Motor neuron (in vitro differentiated cells): Measurements from ENCODE around the gene KRTAP3-1. TPM values are rescaled to one million over a fixed set of nuclear protein-coding genes. Genes with fewer than 3 reads are reported as not detected.
A peak's percentile ranks its signal among the peaks of the same experiment; 100 is the strongest.
"Not testable (repeated sequence)": the region's sequence is repeated elsewhere in the genome, so short reads cannot be mapped to it uniquely, and the experiment has no call there.

Source experiments
- ATAC-seq, 8 experiments: fragments of 200-7000 bp; cut with Tn5 transposase; replicated peaks in 6 of 8; 2 replicates each; pipeline ENCODE4 v1.8.0; 2021; ENCODE audit warnings: mild to moderate bottlenecking in 8 of 8, moderate library complexity in 8 of 8
- H3K27ac ChIP-seq, 2 donors: fragments of 250-450 bp; sonication (Bioruptor Pico); 2 replicates each; pipeline ENCODE4 v1.9.0; 2021; ENCODE audit warnings: antibody characterized with exemption in 2 of 2, mild to moderate bottlenecking in 2 of 2, moderate library complexity in 1 of 2
- H3K4me1 ChIP-seq, 2 donors: fragments of 250-450 bp; sonication (Bioruptor Pico); replicated peaks in 1 of 2; 2 replicates each; pipeline ENCODE4 v1.6.1; 2021; ENCODE audit warnings: antibody characterized with exemption in 2 of 2, mild to moderate bottlenecking in 2 of 2, moderate library complexity in 1 of 2
- H3K4me3 ChIP-seq, 5 donors: fragments of 250-450 bp; sonication (Bioruptor Pico); 2 replicates each; pipeline ENCODE4 v1.9.0; 2021; ENCODE audit warnings: antibody characterized with exemption in 5 of 5, mild to moderate bottlenecking in 5 of 5, moderate library complexity in 4 of 5
- WGBS, 10 experiments: fragments of 450-650 bp; shearing (Covaris generic); methylation state at CpG; one replicate each; pipeline ENCODE4 v1.0.0; 2022; 5-methylcytosine and 5-hydroxymethylcytosine counted together
- in situ Hi-C, 9 experiments: fragments of 400-800 bp; cut with MboI; loops; one replicate each; pipeline ENCODE4 v1.15.0; 2021; ENCODE audit warnings: low sequenced_read_pairs in 9 of 9, low pct_unique_long_range_greater_than_20kb in 2 of 9; ENCODE audit not compliant: unreplicated experiment in 9 of 9
- total RNA-seq, 8 experiments: library from RNA; unstranded; fragments of 300-600 nt; gene quantifications; 2 replicates each; pipeline versions ENCODE4 v1.2.3 to v1.2.4, GENCODE V29; 2022

KRTAP3-1 gene
- total RNA-seq: not detected

DNA sequence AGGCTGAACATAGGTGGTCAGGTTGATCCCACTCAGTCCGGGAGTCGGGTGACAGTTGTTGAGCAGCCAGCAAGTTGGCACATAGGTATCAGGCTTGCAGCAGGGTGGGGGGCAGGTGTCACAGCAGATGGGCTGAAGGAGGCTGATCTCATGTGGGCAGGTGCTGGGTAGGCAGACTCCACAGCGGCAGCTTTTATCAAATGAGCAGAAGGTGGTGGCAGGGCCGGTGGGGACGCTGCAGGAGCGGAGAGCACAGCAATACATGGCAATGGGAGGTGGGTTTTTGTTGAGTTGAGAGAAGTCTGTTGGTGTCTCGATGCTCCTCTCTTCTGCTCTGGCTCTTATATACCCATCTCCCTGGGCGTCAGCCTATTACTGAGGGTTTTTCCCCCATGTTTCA is at the start of gene KRTAP3-1:
Gene KRTAP3-1, minus strand, starts transcription at position 318 of the 400 bp plus-strand sequence. Its CDS starts 54 bp downstream, at position 264.
- H3K4me1 ChIP-seq: peaks cover 0 to 3% of the 10 kb centered on the region in 2 donors
- no peak for ATAC-seq
- WGBS, 10 experiments: 40 to 100% (median 83%) methylated on average over 1 to 5 of the region's 8 CpGs; no CpG with 5 or more reads in 3 of the 10 experiments
- H3K27ac ChIP-seq: no peak within 1 kb of the TSS
- in situ Hi-C loops: no loop called here
- no peak within 1 kb of the TSS for H3K4me3 ChIP-seq

DNA sequence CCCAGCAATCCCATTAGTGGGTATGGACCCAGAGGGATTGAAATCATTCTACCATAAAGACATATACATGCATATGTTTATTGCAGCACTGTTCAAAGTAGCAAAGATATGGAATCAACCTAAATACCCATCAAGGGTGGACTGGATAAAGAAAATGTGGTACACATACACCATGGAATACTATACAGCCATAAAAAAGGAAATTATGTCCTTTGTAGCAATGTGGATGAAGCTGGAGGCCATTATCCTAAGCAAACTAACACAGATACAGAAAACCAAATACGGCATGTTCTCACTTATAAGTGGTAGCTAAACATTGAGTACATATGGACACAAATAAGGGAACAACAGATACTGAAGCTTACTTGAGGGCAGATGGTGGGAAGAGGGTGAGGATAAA is 48.6 kb upstream of the KRTAP3-1 start:
- no peak overlapping the region for H3K4me3 ChIP-seq
- H3K4me1 ChIP-seq: no peaks in the 10 kb centered on the region
- H3K27ac ChIP-seq: no peak overlapping the region
- WGBS, 10 experiments: 80 to 100% (median 86%) methylated on average over 1 of the region's 1 CpG; no CpG with 5 or more reads in 3 of the 10 experiments
- no peak for ATAC-seq
- in situ Hi-C loops: no loop called here

- ATAC-seq, H3K4me1 ChIP-seq, H3K27ac ChIP-seq, in situ Hi-C loops, H3K4me3 ChIP-seq: not testable (repeated sequence)
- WGBS, 10 experiments: no CpG with 5 or more reads among the region's 6 CpGs
These were observed 46.2 kb upstream of the KRTAP3-1 start, which contains the start of gene KRTAP2-2 for GRCh38 chr17:41055130-41055529. TSS of gene KRTAP2-2 (minus strand) at chr17:41055230. CDS start at chr17:41055211, 19 bp downstream.

DNA sequence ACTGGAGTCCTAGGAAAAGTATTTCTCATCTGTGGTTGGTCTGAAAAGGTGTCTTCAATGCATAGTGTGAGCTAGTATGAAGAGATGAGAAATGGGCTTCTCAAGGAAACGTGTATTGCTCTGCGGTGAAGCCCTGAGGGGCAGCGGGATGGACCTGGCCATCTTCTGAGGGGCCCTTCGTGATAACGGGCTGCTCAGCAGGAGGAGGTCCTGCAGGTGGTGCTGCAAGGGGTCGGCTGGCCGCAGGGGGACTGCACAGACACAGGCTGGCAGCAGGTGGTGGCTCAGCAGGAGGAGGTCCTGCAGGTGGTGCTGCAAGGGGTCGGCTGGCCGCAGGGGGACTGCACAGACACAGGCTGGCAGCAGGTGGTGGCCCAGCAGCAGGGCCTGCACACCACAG is 45.6 kb upstream of the KRTAP3-1 start:
- H3K4me1 ChIP-seq, H3K4me3 ChIP-seq, ATAC-seq, in situ Hi-C loops, H3K27ac ChIP-seq: not testable (repeated sequence)
- 20 to 93% (median 77%) methylated on average over 1 to 5 of the region's 9 CpGs; no CpG with 5 or more reads in 6 of the 10 experiments for WGBS, 10 experiments

- WGBS, 10 experiments: 75 to 94% (median 90%) methylated on average over 2 to 4 of the region's 4 CpGs; no CpG with 5 or more reads in 3 of the 10 experiments
- Histone ChIP-seq H3K27ac (no peak overlapping the region), H3K4me1 (no peaks in the 10 kb centered on the region), H3K4me3 (no peak overlapping the region)
- no peak for ATAC-seq
- in situ Hi-C loops: no loop called here
These were observed 45.1 kb upstream of the KRTAP3-1 start for GRCh38 chr17:41054025-41054424.

DNA sequence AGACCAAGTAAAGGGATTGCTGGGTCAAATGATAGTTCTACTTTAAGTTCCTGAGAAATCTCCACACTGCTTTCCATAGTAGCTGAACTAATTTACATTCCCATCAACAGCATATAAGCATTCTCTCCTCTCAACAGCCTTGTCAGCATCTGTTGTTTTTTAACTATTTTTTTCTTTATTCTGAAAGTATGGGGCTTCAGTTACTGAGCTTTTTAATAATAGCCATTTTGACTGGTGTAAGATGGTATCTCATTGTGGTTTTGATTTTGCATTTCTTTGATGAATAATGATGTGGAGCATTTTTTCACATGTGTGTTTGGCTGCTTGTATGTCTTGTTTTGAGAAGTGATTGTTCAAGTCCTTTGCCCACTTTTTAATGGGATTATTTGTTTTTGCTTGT is 43.6 kb upstream of the KRTAP3-1 start:
- peak in 1 of 8 experiments; percentile 19 for ATAC-seq
- in situ Hi-C loops: no loop called here

DNA sequence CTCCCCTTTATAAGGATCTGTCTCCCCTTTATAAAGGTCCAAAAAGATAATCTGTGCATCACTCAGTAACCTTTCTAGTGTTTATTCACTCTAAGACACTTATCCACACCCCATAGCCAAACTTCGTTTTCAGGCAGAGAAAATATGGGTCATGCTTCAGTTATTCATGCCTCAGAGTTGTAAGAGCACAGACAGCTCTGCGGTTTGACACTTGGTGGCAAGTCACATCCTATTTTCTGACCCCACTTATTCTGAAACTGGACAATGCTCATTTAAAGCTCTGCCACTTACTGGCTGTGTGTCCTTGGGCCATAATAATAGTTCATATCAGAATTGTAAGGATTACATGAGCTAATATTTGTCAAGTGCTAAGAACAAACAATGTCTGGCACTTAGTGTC is 40.2 kb upstream of the KRTAP3-1 start:
- Histone ChIP-seq H3K27ac (no peak overlapping the region), H3K4me3 (no peak overlapping the region)
- in situ Hi-C loops: no loop called here

More for the DNA sequence above, 43.6 kb upstream of the KRTAP3-1 start:
- Histone ChIP-seq H3K27ac (no peak overlapping the region), H3K4me1 (no peaks in the 10 kb centered on the region), H3K4me3 (no peak overlapping the region)

GRCh38 chr17:41048441-41048840 is 39.5 kb upstream of the KRTAP3-1 start:
- Histone ChIP-seq H3K27ac (no peak overlapping the region), H3K4me3 (no peak overlapping the region), H3K4me1 (no peaks in the 10 kb centered on the region)
- in situ Hi-C loops: no loop called here
- ATAC-seq: peak in 1 of 8 experiments; percentile 81
- WGBS, 10 experiments: 0 to 73% (median 51%) methylated on average over 1 to 7 of the region's 7 CpGs; no CpG with 5 or more reads in 2 of the 10 experiments

More for the DNA sequence above, 40.2 kb upstream of the KRTAP3-1 start:
- 0 to 100% (median 64%) methylated on average over 1 to 2 of the region's 2 CpGs; no CpG with 5 or more reads in 4 of the 10 experiments for WGBS, 10 experiments
- no peaks in the 10 kb centered on the region for H3K4me1 ChIP-seq
- ATAC-seq: no peak

DNA sequence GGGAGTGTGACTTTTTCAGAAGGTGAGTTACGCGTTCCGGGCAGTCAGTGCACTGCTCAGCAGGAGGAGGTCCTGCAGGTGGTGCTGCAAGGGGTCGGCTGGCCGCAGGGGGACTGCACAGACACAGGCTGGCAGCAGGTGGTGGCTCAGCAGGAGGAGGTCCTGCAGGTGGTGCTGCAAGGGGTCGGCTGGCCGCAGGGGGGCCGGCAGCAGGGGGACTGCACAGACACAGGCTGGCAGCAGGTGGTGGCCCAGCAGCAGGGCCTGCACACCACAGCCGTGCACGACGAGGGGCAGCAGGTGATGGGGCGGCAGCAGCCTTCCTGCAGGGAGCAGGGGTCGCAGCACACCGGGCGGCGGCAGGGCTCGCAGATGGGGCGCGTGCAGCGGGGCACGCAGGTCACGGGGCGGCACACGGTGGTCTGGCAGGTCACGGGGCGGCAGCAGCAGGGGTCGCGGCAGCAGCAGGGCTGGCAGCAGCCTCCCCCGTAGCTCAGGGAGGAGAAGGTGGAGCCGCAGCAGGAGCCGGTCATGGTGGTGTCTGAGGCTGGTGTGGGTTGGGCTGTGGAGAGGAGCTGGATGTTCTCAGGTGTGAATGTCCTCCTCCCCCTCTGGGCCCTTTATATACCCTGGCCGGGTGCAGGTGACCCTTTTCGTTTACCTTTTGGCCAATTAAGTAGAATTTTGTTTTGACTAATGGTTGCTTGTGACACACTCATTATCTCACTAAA is 38.0 kb upstream of the KRTAP3-1 start, which contains the start of gene KRTAP2-1:
Gene KRTAP2-1, minus strand, starts transcription at position 582 of the 731 bp plus-strand sequence. Its CDS starts 49 bp downstream, at position 533.
- 80 to 100% (median 88%) methylated on average over 1 to 2 of the region's 33 CpGs; no CpG with 5 or more reads in 6 of the 10 experiments for WGBS, 10 experiments
- H3K4me1 ChIP-seq, ATAC-seq, in situ Hi-C loops, H3K27ac ChIP-seq, H3K4me3 ChIP-seq: not testable (repeated sequence)

GRCh38 chr17:41042953-41043352 is 34.0 kb upstream of the KRTAP3-1 start:
- H3K4me3 ChIP-seq: no peak overlapping the region
- H3K4me1 ChIP-seq: no peaks in the 10 kb centered on the region
- no peak for ATAC-seq
- 85 to 100% (median 100%) methylated on average over 1 of the region's 1 CpG; no CpG with 5 or more reads in 1 of the 10 experiments for WGBS, 10 experiments
- H3K27ac ChIP-seq: no peak overlapping the region
- in situ Hi-C loops: no loop called here

GRCh38 chr17:41040783-41041571 is 32.0 kb upstream of the KRTAP3-1 start, which contains the start of gene KRTAP1-1:
TSS of gene KRTAP1-1 (minus strand) at chr17:41041450. CDS start at chr17:41041397, 53 bp downstream.
- H3K4me3 ChIP-seq, H3K27ac ChIP-seq, in situ Hi-C loops, ATAC-seq, H3K4me1 ChIP-seq: not testable (repeated sequence)
- 0 to 100% (median 53%) methylated on average over 1 to 10 of the region's 14 CpGs; no CpG with 5 or more reads in 1 of the 10 experiments for WGBS, 10 experiments

DNA sequence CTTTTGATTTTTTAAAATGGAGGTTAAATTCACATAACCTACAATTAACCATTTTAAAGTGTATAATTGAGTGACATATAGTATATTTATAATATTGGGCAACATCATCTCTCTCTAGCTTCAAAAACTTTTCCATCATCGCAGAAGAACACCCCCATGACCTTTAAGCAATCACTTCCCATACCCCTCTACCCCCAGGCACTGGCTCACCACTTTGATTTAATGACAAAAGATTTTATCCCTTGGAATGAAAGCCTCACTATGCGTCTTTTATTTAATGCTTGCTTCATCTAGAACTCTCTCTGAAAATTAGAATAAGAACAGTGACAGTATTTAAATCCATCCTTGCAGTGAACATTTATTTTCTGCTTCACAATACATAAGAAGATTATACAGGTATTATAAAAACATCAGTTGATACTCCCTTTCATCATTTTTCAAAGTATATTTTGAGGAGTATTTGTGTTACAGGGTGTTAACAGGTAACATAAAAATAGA is 29.0 kb upstream of the KRTAP3-1 start:
- WGBS, 10 experiments: 38 to 100% (median 50%) methylated on average over 1 to 2 of the region's 2 CpGs; no CpG with 5 or more reads in 1 of the 10 experiments
- ATAC-seq: no peak
- Histone ChIP-seq H3K27ac (no peak overlapping the region), H3K4me3 (no peak overlapping the region), H3K4me1 (no peaks in the 10 kb centered on the region)
- in situ Hi-C loops: no loop called here
